OCI-M2 (cell line): ENCODE measurements around the gene GNPTAB.

Experiments
- DNase-seq: peaks from one replicate; lab custom pipeline; 2025; ENCODE audit not compliant: unreplicated experiment; lab: John Stamatoyannopoulos, UW

Gene GNPTAB

GRCh38 chr12:101773650-101774162, 57.1 kb downstream of the GNPTAB start:
- no peak for DNase-seq

DNA sequence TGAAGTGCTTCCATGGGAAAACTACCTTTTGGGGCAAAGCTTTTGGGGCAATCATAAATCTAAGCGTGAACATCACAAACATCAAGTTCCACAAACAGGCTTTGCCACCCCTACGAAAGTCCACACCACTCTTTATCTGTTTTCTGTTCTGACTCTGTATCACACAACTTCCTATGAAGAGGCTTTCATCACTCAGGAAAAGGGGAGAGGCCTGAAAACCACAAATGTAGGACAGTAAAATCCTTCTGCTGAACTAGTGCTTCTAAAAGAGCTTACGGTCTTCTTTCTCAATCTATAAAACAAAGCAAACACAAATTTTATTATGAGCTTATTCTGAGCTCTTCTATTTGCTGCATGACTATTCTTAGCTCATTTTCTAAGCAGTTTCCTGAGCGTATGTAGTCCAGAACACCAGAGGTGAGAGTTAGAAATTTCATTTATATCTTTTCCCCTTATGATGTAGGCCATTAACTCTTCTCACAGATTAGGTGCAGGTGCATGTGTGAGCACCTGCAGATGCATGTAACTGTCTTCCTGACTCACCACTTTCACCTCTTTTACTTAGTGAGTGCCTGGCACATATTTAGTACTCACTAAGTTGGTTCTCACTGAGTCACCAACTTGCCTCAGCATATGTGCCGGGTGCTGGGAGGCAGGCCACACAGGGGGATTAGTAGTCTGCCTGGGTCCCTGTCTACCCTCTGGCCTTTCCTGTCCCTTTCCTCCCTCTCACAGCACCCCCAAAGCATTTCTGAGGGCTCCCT, 58.6 kb downstream of the GNPTAB start:
- DNase-seq: no peak

GRCh38 chr12:101769865-101770264, 60.9 kb downstream of the GNPTAB start:
- no peak for DNase-seq

- no peak for DNase-seq
These were observed 62.0 kb downstream of the GNPTAB start for GRCh38 chr12:101768781-101769180.

GRCh38 chr12:101767537-101767936, 63.2 kb downstream of the GNPTAB start:
- no peak for DNase-seq

GRCh38 chr12:101764051-101764792, 66.5 kb downstream of the GNPTAB start:
- DNase-seq: no peak

DNA sequence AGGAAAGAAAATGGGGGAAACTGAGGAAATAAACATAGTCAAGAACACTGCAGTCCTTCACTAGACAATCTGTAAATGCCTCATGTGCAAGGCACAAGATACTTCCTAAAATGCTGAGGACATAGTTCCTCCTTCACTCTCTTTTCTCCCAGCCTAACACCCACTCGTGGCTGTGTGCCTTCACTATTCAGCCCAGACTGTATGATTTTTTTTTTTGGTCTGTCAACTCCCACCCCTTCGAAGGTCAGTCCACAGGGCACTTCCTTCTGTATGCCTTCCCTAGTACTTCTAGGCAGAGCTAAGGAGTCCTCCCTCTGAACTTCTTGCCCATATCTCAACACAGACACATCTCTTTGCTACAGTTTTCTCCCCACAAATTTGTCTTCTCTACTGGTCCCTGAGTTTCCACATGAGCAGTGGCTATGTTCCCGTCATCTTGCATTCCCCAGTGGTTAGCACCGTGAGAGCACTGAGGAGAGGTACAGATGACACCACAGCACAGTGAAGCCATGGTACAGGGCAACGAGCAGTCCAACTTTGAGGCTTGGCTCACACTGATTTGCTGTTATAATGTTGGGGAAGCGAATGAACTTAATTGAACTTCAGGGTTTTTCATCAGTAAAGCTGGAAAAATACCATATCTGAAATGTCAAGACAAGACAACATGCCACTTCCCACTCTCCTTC, 67.4 kb downstream of the GNPTAB start:
- no peak for DNase-seq

- no peak for DNase-seq
These were observed 69.0 kb downstream of the GNPTAB start for GRCh38 chr12:101761781-101762180.

DNA sequence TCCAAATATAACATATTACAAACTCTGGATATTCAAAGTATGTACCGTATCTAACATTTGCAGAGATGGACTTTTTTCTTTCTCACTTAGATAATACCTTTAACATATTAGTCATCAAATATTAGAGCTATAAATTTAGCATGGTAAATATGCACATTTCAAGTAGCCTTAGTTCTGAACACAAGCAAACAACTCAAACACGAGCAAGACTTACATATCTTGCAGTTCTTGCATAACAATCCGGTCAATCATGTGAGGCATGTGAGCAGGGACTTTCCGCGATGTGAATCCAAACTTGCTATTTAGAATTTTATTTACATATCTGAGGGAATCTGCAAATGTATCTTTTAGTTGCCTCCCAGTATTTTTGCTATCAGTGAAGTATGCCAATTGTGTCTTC, 69.4 kb downstream of the GNPTAB start:
- DNase-seq: no peak

GRCh38 chr12:101759396-101760047, 71.2 kb downstream of the GNPTAB start:
- no peak for DNase-seq

GRCh38 chr12:101750152-101750551, 80.6 kb downstream of the GNPTAB start:
- no peak for DNase-seq

DNA sequence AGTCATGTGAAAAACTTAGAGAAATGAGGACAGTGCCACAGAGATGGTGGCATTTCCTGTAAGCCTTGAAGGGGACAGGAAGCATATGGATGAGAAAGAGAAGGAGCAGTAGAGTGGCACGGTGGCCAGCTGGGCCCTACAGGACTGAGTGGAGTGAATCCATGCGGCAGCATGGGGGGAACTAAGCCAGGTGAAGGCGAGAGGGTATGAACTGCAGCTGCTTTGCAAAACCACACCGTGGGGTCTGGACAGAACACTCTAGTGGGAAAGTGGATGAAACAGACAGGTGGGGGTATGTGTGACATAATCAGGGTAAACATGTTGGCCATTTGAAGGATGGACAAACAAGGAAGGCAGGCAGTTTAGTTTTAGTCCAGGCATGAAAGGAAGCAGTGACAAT, 81.1 kb downstream of the GNPTAB start:
- no peak for DNase-seq

- DNase-seq: no peak
These were observed 81.9 kb downstream of the GNPTAB start for GRCh38 chr12:101748907-101749306.

- DNase-seq: no peak
These were observed 83.1 kb downstream of the GNPTAB start for GRCh38 chr12:101747697-101748096.

GRCh38 chr12:101746661-101747060, 84.1 kb downstream of the GNPTAB start:
- no peak for DNase-seq

- no peak for DNase-seq
These were observed 84.6 kb downstream of the GNPTAB start for GRCh38 chr12:101746196-101746595.

DNA sequence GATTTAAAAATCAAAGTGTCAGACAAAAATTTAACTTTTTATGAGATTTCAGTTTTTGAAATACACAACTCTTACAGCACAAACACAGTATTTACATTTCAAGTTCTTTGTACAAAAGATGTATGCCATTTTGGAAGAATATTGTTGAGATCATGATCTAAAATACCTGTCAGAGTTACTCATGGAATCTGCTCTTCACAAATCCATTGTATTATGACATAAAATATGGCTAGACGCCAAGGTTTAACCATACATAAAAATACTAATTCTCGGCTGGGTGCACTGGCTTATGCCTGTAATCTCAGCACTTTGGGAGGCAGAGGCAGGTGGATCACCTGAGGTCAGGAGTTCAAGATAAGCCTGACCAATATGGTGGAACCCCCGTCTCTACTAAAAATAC, 85.3 kb downstream of the GNPTAB start:
- DNase-seq: no peak

GRCh38 chr12:101743724-101744472, 86.9 kb downstream of the GNPTAB start:
- no peak for DNase-seq

GRCh38 chr12:101743242-101743641, 87.5 kb downstream of the GNPTAB start:
- DNase-seq: no peak

- DNase-seq: no peak
These were observed 89.8 kb downstream of the GNPTAB start for GRCh38 chr12:101740980-101741379.
